ENCODE measurements around the gene PXMP4.

DNA sequence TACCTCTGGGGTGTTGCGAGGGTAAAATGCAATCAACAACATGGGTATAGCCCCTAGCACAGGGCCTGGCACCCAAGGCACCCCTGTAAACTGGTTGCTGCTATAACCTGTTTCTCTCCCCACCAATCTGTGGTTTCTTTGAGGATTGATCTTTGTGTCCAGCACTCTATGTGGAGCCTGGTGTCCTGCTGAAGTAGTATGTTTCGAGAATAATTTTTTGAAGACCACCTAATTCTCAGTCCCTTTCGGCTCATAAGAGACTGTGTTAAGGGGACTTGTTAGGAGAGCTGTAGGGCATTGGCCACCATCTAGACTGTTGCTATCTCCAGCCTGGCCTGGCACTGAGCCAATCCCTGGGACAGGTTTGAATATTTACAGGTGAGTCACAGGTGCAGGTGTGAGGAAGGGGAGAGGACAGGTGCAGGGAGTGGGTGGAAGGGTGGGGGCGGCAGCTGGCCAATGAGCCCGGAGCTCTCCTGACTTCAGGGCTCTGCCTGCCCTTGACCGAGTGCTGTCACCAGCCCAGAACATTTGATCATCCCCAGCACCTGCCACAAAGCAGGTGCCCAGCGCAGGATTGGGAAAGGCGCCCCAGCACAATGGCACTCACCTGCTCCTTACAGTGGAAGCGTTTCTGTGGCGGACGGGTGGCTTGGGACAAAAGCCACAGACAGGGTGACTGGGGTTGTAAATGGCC is 66.1 kb downstream of the PXMP4 start:
- TF ChIP-seq, protein P1, sequence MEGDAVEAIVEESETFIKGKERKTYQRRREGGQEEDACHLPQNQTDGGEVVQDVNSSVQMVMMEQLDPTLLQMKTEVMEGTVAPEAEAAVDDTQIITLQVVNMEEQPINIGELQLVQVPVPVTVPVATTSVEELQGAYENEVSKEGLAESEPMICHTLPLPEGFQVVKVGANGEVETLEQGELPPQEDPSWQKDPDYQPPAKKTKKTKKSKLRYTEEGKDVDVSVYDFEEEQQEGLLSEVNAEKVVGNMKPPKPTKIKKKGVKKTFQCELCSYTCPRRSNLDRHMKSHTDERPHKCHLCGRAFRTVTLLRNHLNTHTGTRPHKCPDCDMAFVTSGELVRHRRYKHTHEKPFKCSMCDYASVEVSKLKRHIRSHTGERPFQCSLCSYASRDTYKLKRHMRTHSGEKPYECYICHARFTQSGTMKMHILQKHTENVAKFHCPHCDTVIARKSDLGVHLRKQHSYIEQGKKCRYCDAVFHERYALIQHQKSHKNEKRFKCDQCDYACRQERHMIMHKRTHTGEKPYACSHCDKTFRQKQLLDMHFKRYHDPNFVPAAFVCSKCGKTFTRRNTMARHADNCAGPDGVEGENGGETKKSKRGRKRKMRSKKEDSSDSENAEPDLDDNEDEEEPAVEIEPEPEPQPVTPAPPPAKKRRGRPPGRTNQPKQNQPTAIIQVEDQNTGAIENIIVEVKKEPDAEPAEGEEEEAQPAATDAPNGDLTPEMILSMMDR (IDR thresholded peaks at IDR 0.05) = no peak
- no peak for TF ChIP-seq POLR2A (IDR thresholded peaks at IDR 0.05)
